Stomach (tissue), 9 donors: ENCODE measurements around the gene PSRC1. TPM values are rescaled to one million over a fixed set of nuclear protein-coding genes. Genes with fewer than 3 reads are reported as not detected.

Source experiments
- DNase-seq, 2 donors: peaks; one replicate each; pipeline versions ENCODE4 v3.0.0 to v3.0.0-alpha.2; 2013 to 2019
- H3K27ac ChIP-seq, 5 donors: fragments of 200-600 bp in 4 of 5; sonication (generic) in 4 of 5; one replicate each; pipeline ENCODE4 v1.5.1; 2013 to 2019; ENCODE audit warnings: mild to moderate bottlenecking in 1 of 5, moderate library complexity in 1 of 5
- H3K27me3 ChIP-seq, 3 donors: fragments of 200-600 bp; sonication (generic); one replicate each; pipeline ENCODE4 v1.5.1; 2017 to 2019; ENCODE audit warnings: mixed run types in 1 of 3
- H3K36me3 ChIP-seq, 4 donors: fragments of 200-600 bp; sonication (generic); 1 replicate in 3 of 4; 2 replicates in 1 of 4; pipeline ENCODE4 v1.5.1; 2016 to 2019
- H3K4me1 ChIP-seq, 4 donors: fragments of 200-600 bp; sonication (generic); one replicate each; pipeline ENCODE4 v1.5.1; 2016 to 2019
- H3K4me3 ChIP-seq, 4 donors: fragments of 200-600 bp; sonication (generic) in 3 of 4; one replicate each; pipeline ENCODE4 v1.5.1; 2016 to 2019; ENCODE audit warnings: mild to moderate bottlenecking in 1 of 4
- H3K9me3 ChIP-seq, 4 donors: fragments of 200-600 bp; sonication (generic); one replicate each; pipeline ENCODE4 v1.5.1; 2016 to 2019
- CTCF ChIP-seq, 7 experiments: fragments of 450-650 bp in 4 of 7; fragments of 200-600 bp in 3 of 7; sonication (generic) in 3 of 7; IDR thresholded peaks; one replicate each; pipeline ENCODE4 v1.5.1; 2016 to 2019; ENCODE audit warnings: antibody characterized with exemption in 7 of 7, control low read depth in 2 of 7, mild to moderate bottlenecking in 1 of 7
- EP300 ChIP-seq: sonication (generic); formaldehyde crosslinking; IDR thresholded peaks from one replicate; pipeline ENCODE4 v1.6.1; 2017; ENCODE audit warnings: antibody characterized with exemption
- POLR2A ChIP-seq, 4 donors: fragments of 450-650 bp; IDR thresholded peaks; one replicate each; pipeline ENCODE4 v1.6.1; 2016; ENCODE audit warnings: antibody characterized with exemption in 4 of 4, control low read depth in 2 of 4, mild to moderate bottlenecking in 1 of 4, moderate library complexity in 1 of 4
- POLR2AphosphoS5 ChIP-seq, 3 donors: sonication (generic); formaldehyde crosslinking; IDR thresholded peaks; one replicate each; pipeline ENCODE4 v1.6.1; 2016; ENCODE audit warnings: antibody characterized with exemption in 3 of 3
- WGBS, 5 donors: extraction: QIAGEN DNeasy Blood & Tissue Kit in 3 of 5; methylation state at CpG; one replicate each; pipeline versions ENCODE4 v1.1.5 to v1.1.7; 2013 to 2018; 5-methylcytosine and 5-hydroxymethylcytosine counted together
- intact Hi-C: fragments of 100-400 bp; cut with DNase I; formaldehyde crosslinking; loops from one replicate; pipeline ENCODE4 v1.15.1; 2023; ENCODE audit warnings: low total_unique reads
- polyA plus RNA-seq, 3 donors: library from polyadenylated mRNA; stranded (reverse); fragments of 200-250 nt; gene quantifications; one replicate each; pipeline ENCODE4 v1.2.3, GENCODE V29; 2013
- total RNA-seq, 5 donors: library from RNA; depleted of rRNA; stranded (reverse); fragments of >200 nt; gene quantifications; one replicate each; pipeline versions ENCODE4 v1.1.0 to v1.2.3, GENCODE V29; 2014 to 2016
- donor health status: healthy with polysubstance abuse.
- donor health status: Bipolar disorder and iron deficiency.
- donor health status: healthy.

PSRC1 gene
- total and polyA plus RNA-seq, 8 donors, result 0.29 to 18.7 (median 3.6) TPM; not detected in 1

GRCh38 chr1:109283748-109284600 is 1.0 kb upstream of the PSRC1 start:
- Histone ChIP-seq H3K27ac (peak overlapping the region; percentile 85 to 92 (median 90)), H3K27me3 (no peaks in the 10 kb centered on the region), H3K9me3 (no peaks in the 10 kb centered on the region), H3K36me3 (peaks cover 0 to 6% (median 0%) of the 10 kb centered on the region in 4 donors), H3K4me3 (peak overlapping the region; percentile 56 to 68 (median 63)), H3K4me1 (peaks cover 13 to 28% (median 20%) of the 10 kb centered on the region in 4 donors)
- 40 to 47% (median 44%) methylated on average over 17 of the region's 17 CpGs for WGBS, 5 donors
- intact Hi-C loops, result no loop called here
- DNase-seq, result no peak
- TF ChIP-seq POLR2AphosphoS5 (IDR thresholded peaks at IDR 0.05) (no peak), POLR2A (IDR thresholded peaks at IDR 0.05) (no peak), EP300 (no peak), CTCF (IDR thresholded peaks at IDR 0.05) (no peak)

- no peak for TF ChIP-seq CTCF (IDR thresholded peaks at IDR 0.05)
- TF ChIP-seq EP300, result no peak
- TF ChIP-seq POLR2AphosphoS5 (IDR thresholded peaks at IDR 0.05), result no peak
- TF ChIP-seq POLR2A (IDR thresholded peaks at IDR 0.05), result no peak
- H3K36me3 ChIP-seq, result peaks cover 0 to 6% (median 0%) of the 10 kb centered on the region in 4 donors
- WGBS, 5 donors, result 6 to 15% (median 9%) methylated on average over 8 to 10 of the region's 10 CpGs
- H3K9me3 ChIP-seq, result no peaks in the 10 kb centered on the region
- peak overlapping the region; percentile 56 to 68 (median 63) for H3K4me3 ChIP-seq
- intact Hi-C loops, result no loop called here
- H3K4me1 ChIP-seq, result peaks cover 17 to 33% (median 24%) of the 10 kb centered on the region in 4 donors
- no peak for DNase-seq
- peak overlapping the region; percentile 28 to 92 (median 90) for H3K27ac ChIP-seq
- H3K27me3 ChIP-seq, result no peaks in the 10 kb centered on the region
These were observed 421 bp downstream of the PSRC1 start for GRCh38 chr1:109282497-109282951.

GRCh38 chr1:109281680-109282496 is 1.1 kb downstream of the PSRC1 start:
- peaks cover 23 to 39% (median 31%) of the 10 kb centered on the region in 4 donors for H3K4me1 ChIP-seq
- DNase-seq, result no peak
- H3K36me3 ChIP-seq, result peaks cover 0 to 6% (median 0%) of the 10 kb centered on the region in 4 donors
- intact Hi-C loops, result no loop called here
- TF ChIP-seq POLR2A (IDR thresholded peaks at IDR 0.05) (no peak), POLR2AphosphoS5 (IDR thresholded peaks at IDR 0.05) (no peak), CTCF (IDR thresholded peaks at IDR 0.05) (no peak), EP300 (no peak)
- H3K4me3 ChIP-seq, result peak overlapping the region; percentile 56 to 68 (median 63)
- H3K9me3 ChIP-seq, result no peaks in the 10 kb centered on the region
- WGBS, 5 donors, result 60 to 72% (median 68%) methylated on average over 15 to 28 of the region's 28 CpGs
- peak overlapping the region in 4 of 5 donors; percentile 87 to 92 (median 90) for H3K27ac ChIP-seq
- H3K27me3 ChIP-seq, result no peaks in the 10 kb centered on the region

GRCh38 chr1:109280862-109281261 is 2.1 kb downstream of the PSRC1 start:
- peaks cover 23 to 49% (median 32%) of the 10 kb centered on the region in 4 donors for H3K4me1 ChIP-seq
- H3K36me3 ChIP-seq, result peaks cover 0 to 6% (median 0%) of the 10 kb centered on the region in 4 donors
- DNase-seq, result no peak
- 92 to 97% (median 96%) methylated on average over 12 of the region's 12 CpGs for WGBS, 5 donors
- no peaks in the 10 kb centered on the region for H3K9me3 ChIP-seq
- no peak for TF ChIP-seq CTCF (IDR thresholded peaks at IDR 0.05)
- TF ChIP-seq POLR2AphosphoS5 (IDR thresholded peaks at IDR 0.05), result no peak
- no peak for TF ChIP-seq EP300
- no peak for TF ChIP-seq POLR2A (IDR thresholded peaks at IDR 0.05)
- H3K27me3 ChIP-seq, result no peaks in the 10 kb centered on the region
- intact Hi-C loops, result no loop called here
- no peak overlapping the region for H3K27ac ChIP-seq
- H3K4me3 ChIP-seq, result no peak overlapping the region
